ENCODE data around the gene MTG1. TPM values are rescaled to one million over a fixed set of nuclear protein-coding genes. Genes with fewer than 3 reads are reported as not detected.

MTG1 gene, protein sequence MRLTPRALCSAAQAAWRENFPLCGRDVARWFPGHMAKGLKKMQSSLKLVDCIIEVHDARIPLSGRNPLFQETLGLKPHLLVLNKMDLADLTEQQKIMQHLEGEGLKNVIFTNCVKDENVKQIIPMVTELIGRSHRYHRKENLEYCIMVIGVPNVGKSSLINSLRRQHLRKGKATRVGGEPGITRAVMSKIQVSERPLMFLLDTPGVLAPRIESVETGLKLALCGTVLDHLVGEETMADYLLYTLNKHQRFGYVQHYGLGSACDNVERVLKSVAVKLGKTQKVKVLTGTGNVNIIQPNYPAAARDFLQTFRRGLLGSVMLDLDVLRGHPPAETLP
- 22.2 TPM for polyA plus RNA-seq (2013)

GRCh38 chr10:133394064-133394663 lies at the start of gene MTG1:
MTG1 (plus strand) TSS chr10:133394157; CDS start chr10:133394221, 64 bp downstream.
- DNase-seq = peak; percentile 83 to 85 (median 83)
- Histone ChIP-seq H3K27me3 (replicated peaks in 2 of 5; ENCODE audit: control insufficient read depth in 4 of 5, insufficient read depth in 5 of 5, low read length in 4 of 5) (no peaks in the 10 kb centered on the region), H3K9me3 (ENCODE audit: control extremely low read depth in 1 of 5, control insufficient read depth in 4 of 5, insufficient read depth in 2 of 5, low read depth in 1 of 5, low read length in 4 of 5) (no peaks in the 10 kb centered on the region), H3K4me3 (ENCODE audit: control insufficient read depth in 1 of 7, extremely low read depth in 1 of 7, insufficient read depth in 4 of 7, low read depth in 2 of 7, low read length in 6 of 7) (peak within 1 kb of the TSS; percentile 71 to 90 (median 86)), H3K36me3 (ENCODE audit: control insufficient read depth in 4 of 4, insufficient read depth in 4 of 4, low read length in 3 of 4) (peaks cover 7 to 29% (median 20%) of the 10 kb centered on the region in 4 experiments), H3K4me1 (ENCODE audit: control extremely low read depth in 1 of 4, control insufficient read depth in 4 of 4, insufficient read depth in 4 of 4, low read length in 3 of 4) (peaks cover 5 to 29% (median 22%) of the 10 kb centered on the region in 4 experiments), H3K27ac (ENCODE audit: insufficient read depth in 1 of 2, low read depth in 1 of 2, low read length in 2 of 2, poor library complexity in 1 of 2, severe bottlenecking in 2 of 2) (peak within 1 kb of the TSS; percentile 54 to 85)
- ChIA-PET POLR2A (no interaction called here), CTCF (no interaction called here)
- WGBS (ENCODE audit: insufficient coverage) = under 1% methylated on average over 59 of the region's 69 CpGs

GRCh38 chr10:133344236-133344635 lies 49.7 kb upstream of the MTG1 start:
- 76% methylated on average over 5 of the region's 5 CpGs for WGBS (ENCODE audit: insufficient coverage)
- Histone ChIP-seq H3K4me1 (ENCODE audit: control extremely low read depth in 1 of 4, control insufficient read depth in 4 of 4, insufficient read depth in 4 of 4, low read length in 3 of 4) (peaks cover 0 to 5% (median 0%) of the 10 kb centered on the region in 4 experiments), H3K36me3 (ENCODE audit: control insufficient read depth in 4 of 4, insufficient read depth in 4 of 4, low read length in 3 of 4) (no peaks in the 10 kb centered on the region)

GRCh38 chr10:133346413-133346812 lies 47.5 kb upstream of the MTG1 start:
- WGBS (ENCODE audit: insufficient coverage) = 52% methylated on average over 10 of the region's 11 CpGs
- Histone ChIP-seq H3K9me3 (ENCODE audit: control extremely low read depth in 1 of 5, control insufficient read depth in 4 of 5, insufficient read depth in 2 of 5, low read depth in 1 of 5, low read length in 4 of 5) (peaks cover 0 to 8% (median 0%) of the 10 kb centered on the region in 5 experiments), H3K4me3 (ENCODE audit: control insufficient read depth in 1 of 7, extremely low read depth in 1 of 7, insufficient read depth in 4 of 7, low read depth in 2 of 7, low read length in 6 of 7) (no peak overlapping the region), H3K27ac (ENCODE audit: insufficient read depth in 1 of 2, low read depth in 1 of 2, low read length in 2 of 2, poor library complexity in 1 of 2, severe bottlenecking in 2 of 2) (no peak overlapping the region), H3K27me3 (replicated peaks in 2 of 5; ENCODE audit: control insufficient read depth in 4 of 5, insufficient read depth in 5 of 5, low read length in 4 of 5) (peaks cover 0 to 82% (median 10%) of the 10 kb centered on the region in 5 experiments), H3K4me1 (ENCODE audit: control extremely low read depth in 1 of 4, control insufficient read depth in 4 of 4, insufficient read depth in 4 of 4, low read length in 3 of 4) (peaks cover 0 to 5% (median 0%) of the 10 kb centered on the region in 4 experiments), H3K36me3 (ENCODE audit: control insufficient read depth in 4 of 4, insufficient read depth in 4 of 4, low read length in 3 of 4) (no peaks in the 10 kb centered on the region)
- no peak for DNase-seq
- POLR2A ChIA-PET = interaction anchor here (0.6 kb wide), 1 partner anchor 27 kb away, joined by 3 read pairs; the partner anchor contains the start of gene ECHS1
- CTCF ChIA-PET = interaction anchor here (0.7 to 1.2 kb wide), 6 partner anchors 9 to 42 kb away, joined by 3 to 4 read pairs (median 3); no protein-coding TSS in a partner anchor

More at GRCh38 chr10:133344236-133344635, 49.7 kb upstream of the MTG1 start:
- ChIA-PET POLR2A (no interaction called here), CTCF (interaction anchor here (1.6 to 1.9 kb wide), 2 partner anchors 13 to 15 kb away, joined by 3 to 4 read pairs; no protein-coding TSS in a partner anchor)
- no peak for DNase-seq
- Histone ChIP-seq H3K9me3 (ENCODE audit: control extremely low read depth in 1 of 5, control insufficient read depth in 4 of 5, insufficient read depth in 2 of 5, low read depth in 1 of 5, low read length in 4 of 5) (peaks cover 0 to 8% (median 0%) of the 10 kb centered on the region in 5 experiments), H3K4me3 (ENCODE audit: control insufficient read depth in 1 of 7, extremely low read depth in 1 of 7, insufficient read depth in 4 of 7, low read depth in 2 of 7, low read length in 6 of 7) (no peak overlapping the region), H3K27me3 (replicated peaks in 2 of 5; ENCODE audit: control insufficient read depth in 4 of 5, insufficient read depth in 5 of 5, low read length in 4 of 5) (peaks cover 0 to 79% (median 10%) of the 10 kb centered on the region in 5 experiments), H3K27ac (ENCODE audit: insufficient read depth in 1 of 2, low read depth in 1 of 2, low read length in 2 of 2, poor library complexity in 1 of 2, severe bottlenecking in 2 of 2) (no peak overlapping the region)

GRCh38 chr10:133347710-133348517 lies 46.0 kb upstream of the MTG1 start:
- peaks cover 0 to 72% (median 12%) of the 10 kb centered on the region in 5 experiments for H3K27me3 ChIP-seq (replicated peaks in 2 of 5; ENCODE audit: control insufficient read depth in 4 of 5, insufficient read depth in 5 of 5, low read length in 4 of 5)
- H3K4me1 ChIP-seq (ENCODE audit: control extremely low read depth in 1 of 4, control insufficient read depth in 4 of 4, insufficient read depth in 4 of 4, low read length in 3 of 4) = peaks cover 0 to 5% (median 0%) of the 10 kb centered on the region in 4 experiments
- WGBS (ENCODE audit: insufficient coverage) = 81% methylated on average over 12 of the region's 16 CpGs
- no peak overlapping the region for H3K4me3 ChIP-seq (ENCODE audit: control insufficient read depth in 1 of 7, extremely low read depth in 1 of 7, insufficient read depth in 4 of 7, low read depth in 2 of 7, low read length in 6 of 7)
- H3K36me3 ChIP-seq (ENCODE audit: control insufficient read depth in 4 of 4, insufficient read depth in 4 of 4, low read length in 3 of 4) = no peaks in the 10 kb centered on the region
- DNase-seq = no peak
- ChIA-PET POLR2A (no interaction called here), CTCF (interaction anchor here (1.0 to 1.1 kb wide), 2 partner anchors 18 to 19 kb away, joined by 3 to 4 read pairs; no protein-coding TSS in a partner anchor)
- peaks cover 0 to 8% (median 0%) of the 10 kb centered on the region in 5 experiments for H3K9me3 ChIP-seq (ENCODE audit: control extremely low read depth in 1 of 5, control insufficient read depth in 4 of 5, insufficient read depth in 2 of 5, low read depth in 1 of 5, low read length in 4 of 5)
- no peak overlapping the region for H3K27ac ChIP-seq (ENCODE audit: insufficient read depth in 1 of 2, low read depth in 1 of 2, low read length in 2 of 2, poor library complexity in 1 of 2, severe bottlenecking in 2 of 2)

GRCh38 chr10:133349160-133349568 lies 44.8 kb upstream of the MTG1 start:
- 100% methylated on average over 4 of the region's 8 CpGs for WGBS (ENCODE audit: insufficient coverage)
- no peak overlapping the region for H3K4me3 ChIP-seq (ENCODE audit: control insufficient read depth in 1 of 7, extremely low read depth in 1 of 7, insufficient read depth in 4 of 7, low read depth in 2 of 7, low read length in 6 of 7)
- POLR2A ChIA-PET = no interaction called here

GRCh38 chr10:133349577-133350011 lies 44.4 kb upstream of the MTG1 start:
- Histone ChIP-seq H3K4me1 (ENCODE audit: control extremely low read depth in 1 of 4, control insufficient read depth in 4 of 4, insufficient read depth in 4 of 4, low read length in 3 of 4) (no peaks in the 10 kb centered on the region), H3K4me3 (ENCODE audit: control insufficient read depth in 1 of 7, extremely low read depth in 1 of 7, insufficient read depth in 4 of 7, low read depth in 2 of 7, low read length in 6 of 7) (no peak overlapping the region), H3K9me3 (ENCODE audit: control extremely low read depth in 1 of 5, control insufficient read depth in 4 of 5, insufficient read depth in 2 of 5, low read depth in 1 of 5, low read length in 4 of 5) (peaks cover 0 to 7% (median 0%) of the 10 kb centered on the region in 5 experiments), H3K27ac (ENCODE audit: insufficient read depth in 1 of 2, low read depth in 1 of 2, low read length in 2 of 2, poor library complexity in 1 of 2, severe bottlenecking in 2 of 2) (no peak overlapping the region), H3K27me3 (replicated peaks in 2 of 5; ENCODE audit: control insufficient read depth in 4 of 5, insufficient read depth in 5 of 5, low read length in 4 of 5) (peaks cover 0 to 59% (median 8%) of the 10 kb centered on the region in 5 experiments), H3K36me3 (ENCODE audit: control insufficient read depth in 4 of 4, insufficient read depth in 4 of 4, low read length in 3 of 4) (no peaks in the 10 kb centered on the region)
- CTCF ChIA-PET = no interaction called here
- no peak for DNase-seq
- 83% methylated on average over 5 of the region's 9 CpGs for WGBS (ENCODE audit: insufficient coverage)
- POLR2A ChIA-PET = no interaction called here

More at GRCh38 chr10:133349160-133349568, 44.8 kb upstream of the MTG1 start:
- Histone ChIP-seq H3K4me1 (ENCODE audit: control extremely low read depth in 1 of 4, control insufficient read depth in 4 of 4, insufficient read depth in 4 of 4, low read length in 3 of 4) (no peaks in the 10 kb centered on the region), H3K9me3 (ENCODE audit: control extremely low read depth in 1 of 5, control insufficient read depth in 4 of 5, insufficient read depth in 2 of 5, low read depth in 1 of 5, low read length in 4 of 5) (peaks cover 0 to 8% (median 0%) of the 10 kb centered on the region in 5 experiments), H3K36me3 (ENCODE audit: control insufficient read depth in 4 of 4, insufficient read depth in 4 of 4, low read length in 3 of 4) (no peaks in the 10 kb centered on the region), H3K27ac (ENCODE audit: insufficient read depth in 1 of 2, low read depth in 1 of 2, low read length in 2 of 2, poor library complexity in 1 of 2, severe bottlenecking in 2 of 2) (no peak overlapping the region), H3K27me3 (replicated peaks in 2 of 5; ENCODE audit: control insufficient read depth in 4 of 5, insufficient read depth in 5 of 5, low read length in 4 of 5) (peaks cover 0 to 63% (median 12%) of the 10 kb centered on the region in 5 experiments)
- CTCF ChIA-PET = no interaction called here
- no peak for DNase-seq

Measured in common myeloid progenitor, CD34-positive (primary cell).